Stimulated activated CD4-positive, alpha-beta T cell treated with anti-CD3 and anti-CD28 coated beads, Interleukin-4, amount 100 ng/mL, for 4 hours (primary cell): Measurements from ENCODE around the gene TVP23A.

Experiments
- DNase-seq, 2 experiments: peaks; one replicate each; pipeline ENCODE4 v3.0.0-alpha.2; 2020

Gene TVP23A

GRCh38 chr16:10817963-10818941 lies at the start of gene TVP23A:
TVP23A (minus strand) TSS chr16:10818794; CDS start chr16:10818493, 301 bp downstream.
- no peak for DNase-seq

GRCh38 chr16:10868104-10868595 lies 49.6 kb upstream of the TVP23A start:
- no peak for DNase-seq

- DNase-seq: no peak
These were observed 48.6 kb upstream of the TVP23A start for GRCh38 chr16:10867199-10867598.

GRCh38 chr16:10865991-10866966 lies 47.7 kb upstream of the TVP23A start:
- DNase-seq: no peak

DNA sequence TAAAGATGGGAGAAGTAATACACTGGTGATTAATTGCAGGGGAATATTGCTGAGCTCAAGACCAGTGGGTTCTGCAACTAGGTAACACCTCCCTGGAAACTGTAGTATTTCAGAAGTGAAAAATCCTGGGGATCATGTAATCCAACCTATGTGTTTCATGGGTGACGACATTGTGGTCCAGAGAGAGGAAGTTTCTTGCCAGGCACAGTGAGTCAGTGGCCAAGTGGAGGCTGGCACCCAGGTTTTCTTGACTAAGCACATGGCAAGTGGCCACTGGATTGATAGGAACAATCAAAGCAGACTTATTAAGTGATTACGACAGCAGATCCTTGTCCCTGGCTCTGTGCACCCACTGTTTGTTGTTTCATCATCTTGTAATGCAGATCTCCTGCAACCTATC lies 43.8 kb upstream of the TVP23A start:
- no peak for DNase-seq

- DNase-seq: no peak
These were observed 41.1 kb upstream of the TVP23A start for GRCh38 chr16:10859658-10860057.

DNA sequence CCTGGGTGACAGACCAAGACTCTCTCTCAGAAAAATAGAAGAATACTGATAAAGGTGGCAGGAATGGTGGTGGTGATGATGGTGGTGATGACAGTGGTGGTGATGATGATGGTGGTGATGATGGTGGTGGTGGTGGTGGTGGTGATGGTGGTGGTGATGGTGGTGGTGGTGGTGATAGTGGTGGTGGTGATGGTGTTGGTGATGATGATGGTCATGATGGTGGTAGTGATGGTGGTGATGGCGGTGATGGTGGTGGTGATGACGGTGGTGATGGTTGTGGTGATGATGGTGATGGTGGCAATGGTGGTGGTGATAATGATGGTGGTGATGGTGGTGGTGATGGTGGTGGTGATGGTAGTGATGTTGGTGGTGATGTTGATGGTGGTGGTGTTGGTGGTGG lies 40.4 kb upstream of the TVP23A start:
- no peak for DNase-seq

GRCh38 chr16:10858203-10858602 lies 39.6 kb upstream of the TVP23A start:
- DNase-seq: no peak

- DNase-seq: no peak
These were observed 37.4 kb upstream of the TVP23A start for GRCh38 chr16:10856042-10856441.

DNA sequence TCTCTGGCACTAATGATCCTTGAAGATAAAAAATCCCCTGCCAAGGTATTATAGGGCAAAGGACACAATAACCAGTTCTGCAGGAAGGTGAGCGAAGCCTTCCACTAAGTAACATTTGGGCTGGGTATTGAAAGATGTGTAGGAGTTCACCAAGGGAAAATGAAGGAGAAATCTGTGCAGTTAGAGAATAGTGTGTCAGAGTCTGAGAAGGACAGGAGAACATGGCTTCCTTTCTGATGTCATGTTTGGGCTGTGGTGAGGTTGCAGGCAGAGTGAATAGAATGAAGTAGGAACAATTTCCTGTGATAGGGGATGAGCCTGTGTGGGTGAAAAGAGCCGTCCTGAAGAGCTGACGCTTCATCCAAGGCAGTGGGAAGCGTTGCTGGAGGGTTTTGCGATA lies 34.4 kb upstream of the TVP23A start:
- DNase-seq: no peak

DNA sequence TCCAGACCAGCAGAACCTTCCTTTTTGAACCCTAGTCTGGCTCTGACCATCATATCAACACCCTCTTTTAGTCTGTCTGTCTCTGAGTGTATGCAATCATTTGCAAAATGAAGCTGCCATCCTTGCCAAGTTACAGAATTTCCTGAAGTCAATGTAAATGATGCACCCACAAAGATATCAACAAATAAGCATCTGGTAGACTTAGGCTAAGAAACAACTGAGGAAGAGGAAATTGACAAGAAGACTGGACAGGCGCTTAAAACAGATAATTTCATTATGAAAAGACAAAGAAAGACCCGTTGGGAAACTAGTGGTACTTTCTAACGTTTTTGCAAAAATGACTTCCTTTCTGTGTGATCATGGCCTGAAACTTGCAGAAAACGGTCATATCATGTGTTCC lies 33.7 kb upstream of the TVP23A start:
- no peak for DNase-seq

DNA sequence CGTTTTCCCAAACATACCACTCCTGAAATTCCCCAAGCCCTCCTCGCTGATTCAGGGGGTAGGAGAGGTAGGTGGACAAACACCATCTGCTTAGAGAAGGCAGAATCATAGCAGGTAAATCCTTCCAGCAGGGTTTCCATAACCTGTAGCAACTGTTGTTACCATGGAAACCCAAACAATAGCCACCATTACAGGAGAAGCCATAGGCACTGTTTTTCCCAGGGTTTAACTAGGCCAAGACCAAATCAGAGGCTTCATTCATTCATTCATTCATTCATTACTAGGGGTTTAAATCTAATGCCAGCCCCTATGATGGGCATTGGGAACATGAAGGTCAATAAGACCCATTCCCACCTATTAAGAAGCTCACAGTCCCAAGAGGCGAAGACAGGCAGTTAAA lies 32.9 kb upstream of the TVP23A start:
- no peak for DNase-seq

DNA sequence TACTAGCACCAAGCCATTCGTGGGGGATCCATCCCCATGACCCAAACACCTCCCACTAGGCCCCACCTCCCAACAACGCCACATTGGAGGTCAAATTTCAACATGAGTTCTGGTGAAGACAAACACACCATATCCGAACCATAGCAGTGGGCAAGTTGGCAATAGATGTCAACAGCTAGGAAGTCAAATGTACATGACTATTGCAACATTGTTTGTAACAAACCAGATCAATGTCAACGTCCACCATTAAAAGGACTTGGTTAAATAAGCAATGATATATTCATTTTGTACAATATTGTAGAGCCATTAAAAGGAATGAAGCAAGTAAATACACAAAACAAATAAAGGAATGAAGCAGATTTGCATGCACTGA lies 31.9 kb upstream of the TVP23A start:
- no peak for DNase-seq

DNA sequence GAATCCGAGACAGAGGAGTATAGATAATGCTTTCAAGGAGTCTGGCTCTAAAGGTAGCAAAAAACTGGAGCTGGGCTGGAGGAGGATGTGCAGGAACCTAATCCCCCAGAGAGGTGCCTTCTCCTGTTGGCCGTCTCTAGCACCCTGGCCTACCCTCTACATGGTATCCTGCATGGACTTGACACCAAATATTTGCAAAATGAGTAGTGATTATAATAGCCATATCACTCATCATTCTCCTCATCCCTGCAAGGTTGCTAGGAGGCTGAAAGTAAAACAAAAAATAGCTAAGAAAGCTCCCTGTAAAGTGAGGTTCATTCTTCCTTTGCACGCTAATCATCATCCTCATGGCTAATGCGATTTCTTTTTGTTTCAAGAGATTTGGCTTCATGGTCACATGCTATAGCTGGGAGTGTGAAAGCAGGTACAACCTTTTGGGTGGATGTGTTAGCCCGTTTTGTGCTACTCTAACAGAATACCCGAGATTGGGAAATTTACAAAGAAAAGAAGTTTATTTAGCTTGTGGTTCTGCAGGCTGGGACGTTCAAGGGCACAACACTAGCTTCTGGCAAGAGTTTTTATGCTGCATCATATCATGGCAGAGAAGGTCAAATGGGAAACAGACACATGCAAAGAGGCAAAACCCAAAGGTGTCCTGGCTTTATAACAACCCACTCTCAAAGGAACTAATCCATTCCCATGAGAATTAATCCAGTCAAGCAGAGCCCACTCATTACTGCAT lies 31.3 kb upstream of the TVP23A start:
- DNase-seq: no peak

DNA sequence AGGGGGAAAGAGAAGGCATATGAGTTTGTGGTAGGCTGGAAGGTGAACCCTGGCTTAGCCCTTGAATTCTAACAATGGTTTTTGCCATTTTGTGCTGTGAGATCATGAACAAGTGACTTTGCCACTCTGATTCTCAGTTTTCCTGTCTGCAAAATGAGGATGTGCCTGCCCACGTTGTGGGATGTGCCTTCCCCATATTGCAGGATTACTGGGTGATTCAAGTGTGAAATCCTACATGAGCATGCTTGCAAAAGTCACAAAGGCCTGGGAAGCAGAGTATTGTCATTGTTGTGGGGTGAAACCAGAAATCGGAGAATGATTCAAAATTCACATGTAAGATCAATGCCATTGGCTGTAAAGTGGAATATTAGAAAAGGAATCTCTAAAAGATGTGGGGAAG lies 28.6 kb upstream of the TVP23A start:
- no peak for DNase-seq

DNA sequence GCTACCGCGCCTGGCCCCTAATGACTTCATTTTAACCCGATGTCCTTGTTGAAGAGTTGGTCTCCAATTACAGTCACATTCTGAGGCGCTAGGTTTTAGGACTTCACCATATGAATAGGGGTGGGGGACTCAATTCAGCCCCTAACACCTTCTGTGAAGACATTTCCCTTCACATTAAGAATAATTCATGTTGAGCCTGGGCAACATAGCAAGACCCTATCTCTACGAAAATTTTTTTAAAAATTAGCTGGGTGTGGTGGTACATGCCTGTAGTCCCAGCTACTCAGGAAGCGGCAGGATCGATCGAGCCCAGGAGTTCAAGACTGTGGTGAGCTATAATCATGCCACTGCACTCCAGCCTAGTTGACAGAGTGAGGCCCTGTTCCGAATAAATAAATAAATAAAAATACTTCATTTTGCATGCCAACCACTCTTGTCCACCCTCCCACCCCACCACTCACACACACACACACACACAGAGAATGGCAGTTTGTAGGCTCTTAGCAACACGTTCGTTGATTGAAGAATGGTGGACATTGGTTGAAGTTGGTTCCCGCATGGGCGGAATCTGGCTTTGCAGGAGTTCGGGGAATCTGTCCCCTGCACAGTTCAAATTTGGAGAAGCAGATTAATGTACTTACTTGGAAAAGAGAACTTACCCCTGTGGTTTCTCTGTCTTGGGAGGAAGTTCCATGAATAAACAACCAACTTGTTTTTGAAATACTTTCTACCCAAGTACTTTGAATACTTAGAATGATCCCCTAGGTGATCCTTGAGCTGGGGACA lies 27.8 kb upstream of the TVP23A start:
- DNase-seq: no peak

- no peak for DNase-seq
These were observed 22.1 kb upstream of the TVP23A start for GRCh38 chr16:10840703-10841102.

- no peak for DNase-seq
These were observed 20.7 kb upstream of the TVP23A start for GRCh38 chr16:10839279-10839666.

- no peak for DNase-seq
These were observed 20.2 kb upstream of the TVP23A start for GRCh38 chr16:10838621-10839278.

GRCh38 chr16:10836174-10836853 lies 17.7 kb upstream of the TVP23A start:
- no peak for DNase-seq
